DND-41 (cell line): ENCODE measurements around the gene C4orf46.
"Not testable (repeated sequence)": the region's sequence is repeated elsewhere in the genome, so short reads cannot be mapped to it uniquely, and the experiment has no call there.

Experiments used
- EZH2 ChIP-seq: IDR thresholded peaks from 3 replicates; pipeline ENCODE4 v1.6.1; 2012; ENCODE audit warnings: borderline replicate concordance, low read depth, mild to moderate bottlenecking, moderate library complexity, low read length, inconsistent platforms; ENCODE audit not compliant: severe bottlenecking
- TF ChIP-seq, protein P1 (sequence below): IDR thresholded peaks from 2 replicates; pipeline ENCODE4 v1.5.1; 2012; ENCODE audit warnings: borderline replicate concordance, low read length, moderate library complexity, mild to moderate bottlenecking; ENCODE audit not compliant: poor library complexity, severe bottlenecking; ENCODE audit errors: extremely low read depth

DNA sequence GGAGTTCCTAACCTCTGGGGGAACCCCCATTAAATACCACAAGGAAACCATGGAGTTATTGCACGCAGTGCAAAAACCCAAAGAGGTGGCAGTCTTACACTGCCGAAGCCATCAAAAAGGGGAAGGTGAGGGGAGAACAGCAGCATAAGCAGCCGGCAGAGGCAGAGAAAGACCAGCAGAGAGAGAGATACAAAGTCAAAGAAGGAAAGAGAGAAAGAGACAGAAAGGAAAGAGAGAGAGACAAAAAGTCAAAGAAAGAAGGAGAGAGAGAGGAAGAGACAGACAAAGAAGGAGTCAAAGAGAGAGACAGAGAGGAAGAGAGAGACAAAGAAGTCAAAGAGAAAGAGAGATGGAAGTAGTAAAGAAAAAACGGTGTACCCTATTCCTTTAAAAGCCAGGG, 8.4 kb downstream of the C4orf46 start:
- TF ChIP-seq, protein P1, sequence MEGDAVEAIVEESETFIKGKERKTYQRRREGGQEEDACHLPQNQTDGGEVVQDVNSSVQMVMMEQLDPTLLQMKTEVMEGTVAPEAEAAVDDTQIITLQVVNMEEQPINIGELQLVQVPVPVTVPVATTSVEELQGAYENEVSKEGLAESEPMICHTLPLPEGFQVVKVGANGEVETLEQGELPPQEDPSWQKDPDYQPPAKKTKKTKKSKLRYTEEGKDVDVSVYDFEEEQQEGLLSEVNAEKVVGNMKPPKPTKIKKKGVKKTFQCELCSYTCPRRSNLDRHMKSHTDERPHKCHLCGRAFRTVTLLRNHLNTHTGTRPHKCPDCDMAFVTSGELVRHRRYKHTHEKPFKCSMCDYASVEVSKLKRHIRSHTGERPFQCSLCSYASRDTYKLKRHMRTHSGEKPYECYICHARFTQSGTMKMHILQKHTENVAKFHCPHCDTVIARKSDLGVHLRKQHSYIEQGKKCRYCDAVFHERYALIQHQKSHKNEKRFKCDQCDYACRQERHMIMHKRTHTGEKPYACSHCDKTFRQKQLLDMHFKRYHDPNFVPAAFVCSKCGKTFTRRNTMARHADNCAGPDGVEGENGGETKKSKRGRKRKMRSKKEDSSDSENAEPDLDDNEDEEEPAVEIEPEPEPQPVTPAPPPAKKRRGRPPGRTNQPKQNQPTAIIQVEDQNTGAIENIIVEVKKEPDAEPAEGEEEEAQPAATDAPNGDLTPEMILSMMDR = not testable (repeated sequence)
- TF ChIP-seq EZH2 = not testable (repeated sequence)
